ENCODE data around the gene TGFBRAP1.

DNA sequence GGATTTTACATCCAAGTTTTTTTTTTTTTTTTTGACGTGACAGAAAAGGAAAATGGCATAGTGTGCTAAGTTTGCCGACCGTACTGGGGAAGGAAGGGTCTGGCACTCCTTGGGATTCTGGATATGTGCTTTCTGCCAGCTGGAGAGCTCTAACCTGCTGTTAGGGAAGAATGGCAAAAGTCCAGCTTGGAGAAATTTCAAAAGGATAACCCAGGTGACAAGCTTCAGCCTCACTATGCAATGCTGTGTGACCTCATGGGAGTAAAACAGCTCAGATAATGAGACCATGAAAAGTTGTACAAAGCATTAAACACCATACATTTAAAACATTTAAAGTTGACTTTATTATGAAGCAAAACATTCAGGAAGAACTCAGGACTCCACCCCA is 98.3 kb downstream of the TGFBRAP1 start:
- TF ChIP-seq POLR2A (IDR thresholded peaks at IDR 0.05; ENCODE audit: extremely low read depth, insufficient read length) (no peak), MYC (IDR thresholded peaks at IDR 0.05; ENCODE audit: low read depth, low read length) (no peak), CTCF (IDR thresholded peaks at IDR 0.05; ENCODE audit: low read depth, low read length) (no peak)
- TF ChIP-seq, protein P1, sequence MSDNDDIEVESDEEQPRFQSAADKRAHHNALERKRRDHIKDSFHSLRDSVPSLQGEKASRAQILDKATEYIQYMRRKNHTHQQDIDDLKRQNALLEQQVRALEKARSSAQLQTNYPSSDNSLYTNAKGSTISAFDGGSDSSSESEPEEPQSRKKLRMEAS (IDR thresholded peaks at IDR 0.05; ENCODE audit: low read depth, low read length): no peak
